22Rv1 (cell line): ENCODE measurements around the gene AKT3.
"Not testable (repeated sequence)": the region's sequence is repeated elsewhere in the genome, so short reads cannot be mapped to it uniquely, and the experiment has no call there.

Source experiments
- CTCF ChIP-seq: fragments of 450-650 bp; IDR thresholded peaks from 2 replicates; pipeline ENCODE4 v1.5.1; 2017; ENCODE audit warnings: mild to moderate bottlenecking
- ZFX ChIP-seq: fragments of 450-650 bp; IDR thresholded peaks from 2 replicates; pipeline ENCODE4 v1.6.1; 2017; ENCODE audit warnings: antibody characterized with exemption, borderline replicate concordance

- not testable (repeated sequence) for TF ChIP-seq CTCF, ZFX
Observed at GRCh38 chr1:243772361-243773050, 77.5 kb downstream of the AKT3 start.
